GM21526 (cell line): ENCODE data around the gene MITF.

Source experiments
- ATAC-seq: cut with Tn5 transposase; IDR thresholded peaks from one replicate; pipeline ENCODE4 v1.9.1; 2021; ENCODE audit warnings: moderate library complexity; ENCODE audit not compliant: unreplicated experiment, low FRiP score

Gene MITF

GRCh38 chr3:69941439-69942176 lies 202.3 kb downstream of the MITF start:
- ATAC-seq: no peak

GRCh38 chr3:69944931-69945493 lies 205.7 kb downstream of the MITF start:
- no peak for ATAC-seq

DNA sequence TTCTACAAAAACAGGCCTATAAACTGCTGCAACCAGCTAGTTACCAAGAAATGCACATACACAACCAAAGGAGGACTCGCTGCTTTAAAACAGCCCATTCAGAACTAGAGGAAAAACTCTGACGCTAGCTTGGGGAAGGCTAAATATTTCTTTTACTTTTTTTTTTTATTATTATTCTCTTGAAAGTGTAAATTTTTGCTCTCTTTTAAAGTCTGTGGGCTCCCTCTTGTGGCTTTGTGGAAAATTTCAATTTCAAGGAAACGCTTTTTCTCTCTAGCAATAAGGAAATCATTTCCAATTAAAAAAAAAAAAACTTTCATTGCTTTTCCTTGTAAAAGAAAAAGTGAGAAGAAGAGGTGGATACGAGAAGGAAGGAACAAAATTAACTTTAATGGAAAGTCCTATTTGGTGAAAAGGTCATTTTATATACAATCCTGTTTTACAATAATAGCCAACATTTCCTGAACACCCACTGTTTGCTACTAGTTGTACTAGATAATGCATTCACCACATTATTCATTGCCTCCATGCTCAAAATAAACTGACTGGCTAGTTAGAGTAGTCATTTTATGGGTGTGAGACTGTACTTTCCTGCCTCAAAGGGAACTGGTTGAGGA lies 209.1 kb downstream of the MITF start:
- ATAC-seq: no peak

DNA sequence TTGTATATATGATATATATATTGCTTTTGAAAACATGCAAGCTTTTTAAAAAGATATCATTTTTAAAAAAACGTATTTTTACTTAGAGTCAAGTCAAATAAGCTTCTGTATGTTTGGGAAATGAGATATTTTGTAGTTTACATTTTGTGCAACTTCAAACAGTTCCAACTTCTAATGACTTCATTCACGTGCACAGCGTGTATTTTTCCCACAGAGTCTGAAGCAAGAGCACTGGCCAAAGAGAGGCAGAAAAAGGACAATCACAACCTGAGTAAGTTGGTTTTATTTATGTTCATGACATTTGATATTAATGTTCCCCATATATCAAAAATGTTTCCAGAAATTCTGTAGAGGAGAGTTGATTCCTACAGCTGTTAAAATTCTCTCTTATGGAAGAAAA lies 212.4 kb downstream of the MITF start:
- no peak for ATAC-seq

DNA sequence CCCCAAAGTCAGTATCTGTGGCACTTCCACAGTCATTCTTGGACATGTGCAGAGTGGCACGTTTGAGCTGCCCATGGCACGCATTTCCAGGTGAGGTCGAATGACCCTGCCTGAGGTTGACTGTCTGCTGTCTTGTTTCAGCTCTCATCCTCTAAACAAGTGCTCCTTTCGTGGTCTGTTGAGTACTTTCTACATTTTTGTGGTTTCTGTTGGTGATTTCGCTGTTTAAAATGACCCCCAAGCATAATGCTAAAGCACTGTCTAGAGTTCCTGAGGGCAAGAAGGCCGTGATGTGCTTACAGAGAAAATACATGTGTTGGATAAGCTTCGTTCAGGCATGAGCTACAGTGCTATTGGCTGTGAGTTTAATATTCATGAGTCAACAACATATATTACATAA lies 220.3 kb downstream of the MITF start:
- ATAC-seq: no peak

- ATAC-seq: no peak
Measured at GRCh38 chr3:69961706-69962439, 222.6 kb downstream of the MITF start.

GRCh38 chr3:69963643-69964042 lies 224.4 kb downstream of the MITF start:
- no peak for ATAC-seq

DNA sequence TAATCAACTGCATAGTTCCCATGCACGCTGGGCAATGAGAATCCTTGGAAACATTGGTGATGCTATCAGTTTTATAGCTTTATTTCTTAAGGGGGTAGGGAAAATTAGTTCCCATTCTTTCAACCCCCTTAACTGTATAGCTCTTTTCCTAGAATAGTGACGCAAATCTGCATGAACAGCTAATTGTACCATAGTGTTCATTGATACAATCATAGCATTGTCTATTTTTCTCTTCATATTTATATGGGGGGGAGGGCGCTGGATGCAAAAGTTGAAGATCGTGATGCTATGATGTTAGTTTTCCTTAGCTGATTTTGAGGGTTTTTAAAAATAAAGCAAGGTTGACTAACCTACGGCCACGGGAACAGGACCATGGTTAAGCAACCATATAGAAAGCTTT lies 227.9 kb downstream of the MITF start:
- ATAC-seq: no peak

DNA sequence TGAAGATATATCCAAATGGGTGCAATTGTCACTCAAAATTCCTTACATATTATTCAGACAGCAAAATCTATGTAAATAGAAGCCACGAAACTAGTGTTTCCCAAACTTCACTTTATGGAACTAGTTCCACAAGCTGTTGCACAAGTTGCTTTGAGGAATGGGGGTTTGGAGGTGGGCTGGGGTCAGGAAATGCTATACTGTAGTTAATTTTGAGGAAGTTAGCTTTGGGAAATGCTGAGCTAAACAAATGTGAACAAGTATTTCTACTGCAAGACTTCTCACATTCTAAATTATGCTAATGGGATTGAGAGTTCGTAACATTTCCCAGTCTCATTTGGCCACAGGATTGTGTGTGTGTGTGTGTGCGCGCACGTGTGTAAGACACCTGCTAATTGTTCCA lies 231.6 kb downstream of the MITF start:
- no peak for ATAC-seq

DNA sequence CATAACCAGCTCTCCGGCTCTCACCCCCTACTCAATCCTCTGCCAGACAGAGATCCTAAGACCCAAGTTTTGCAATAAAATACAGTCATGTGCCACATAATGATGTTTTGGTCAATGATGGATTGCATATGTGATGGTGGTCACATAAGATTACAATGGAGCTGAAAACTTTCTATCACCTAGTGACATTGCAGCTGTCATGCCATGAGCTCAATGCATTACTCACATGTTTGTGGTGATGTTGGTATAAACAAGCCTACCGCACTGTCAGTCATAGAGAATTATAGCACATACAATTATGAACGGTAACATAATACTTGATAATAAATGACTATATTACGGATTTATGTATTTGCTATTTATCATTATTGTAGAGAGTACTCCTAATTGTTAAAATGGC lies 233.4 kb downstream of the MITF start:
- no peak for ATAC-seq

DNA sequence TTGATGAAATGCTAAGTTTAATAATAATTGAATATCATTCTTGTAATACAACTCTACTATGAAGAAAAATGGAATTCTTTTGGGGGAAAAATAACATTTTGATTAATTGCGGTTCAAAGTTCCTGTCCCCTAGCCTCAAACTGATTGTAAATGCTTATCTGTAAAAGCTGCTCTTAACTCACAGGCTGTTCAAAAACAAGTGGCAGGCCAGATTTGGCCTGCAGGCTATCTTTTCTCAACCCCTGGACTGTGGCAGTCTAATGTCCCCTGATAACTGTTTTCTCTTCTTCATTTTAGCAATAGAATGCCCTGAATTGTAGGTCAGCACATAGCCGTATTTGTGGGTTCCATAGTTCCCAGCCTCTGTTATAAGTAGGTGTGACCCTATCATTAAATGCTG lies 236.8 kb downstream of the MITF start:
- ATAC-seq: no peak

GRCh38 chr3:69983546-69984265 lies 244.4 kb downstream of the MITF start:
- ATAC-seq: no peak

DNA sequence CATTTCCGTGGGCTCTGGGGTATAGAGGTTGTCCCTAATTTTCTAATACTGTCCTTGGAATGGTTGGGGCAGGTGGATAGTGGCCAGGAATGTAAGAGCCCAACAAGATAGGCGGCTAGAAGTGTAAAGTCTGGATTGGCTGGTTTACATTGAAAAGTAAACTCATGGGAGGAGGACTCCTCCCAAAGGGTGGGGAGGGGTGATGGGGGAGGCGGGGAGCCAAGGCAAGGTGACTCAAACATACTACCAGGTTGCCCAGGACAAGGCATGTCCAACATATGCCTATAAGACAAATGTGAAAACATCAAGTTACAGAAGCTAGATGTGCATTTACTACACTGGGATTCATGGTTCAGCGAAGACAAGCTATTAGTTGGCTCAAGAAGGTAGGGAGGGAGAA lies 246.0 kb downstream of the MITF start:
- no peak for ATAC-seq

- no peak for ATAC-seq
Measured at GRCh38 chr3:69986419-69986818, 247.2 kb downstream of the MITF start.

DNA sequence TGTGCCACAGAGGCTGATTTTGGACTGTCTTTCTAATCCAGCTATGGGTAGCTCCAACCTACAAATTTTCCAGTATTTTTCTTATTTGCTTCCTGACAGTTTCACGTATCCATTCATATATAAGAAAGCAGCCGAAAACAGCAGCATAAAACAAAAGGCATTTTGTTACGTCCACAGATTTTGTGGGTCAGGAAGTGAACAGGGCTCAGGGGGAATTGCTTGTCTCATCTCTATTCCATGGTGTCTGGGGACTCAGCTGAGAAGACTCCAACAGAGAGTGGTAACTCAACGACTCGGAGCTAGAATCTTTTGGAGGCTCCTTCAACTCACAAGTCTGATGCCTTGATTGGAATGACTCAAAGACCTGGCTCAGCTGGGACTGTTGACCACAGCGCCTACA lies 248.6 kb downstream of the MITF start:
- no peak for ATAC-seq

DNA sequence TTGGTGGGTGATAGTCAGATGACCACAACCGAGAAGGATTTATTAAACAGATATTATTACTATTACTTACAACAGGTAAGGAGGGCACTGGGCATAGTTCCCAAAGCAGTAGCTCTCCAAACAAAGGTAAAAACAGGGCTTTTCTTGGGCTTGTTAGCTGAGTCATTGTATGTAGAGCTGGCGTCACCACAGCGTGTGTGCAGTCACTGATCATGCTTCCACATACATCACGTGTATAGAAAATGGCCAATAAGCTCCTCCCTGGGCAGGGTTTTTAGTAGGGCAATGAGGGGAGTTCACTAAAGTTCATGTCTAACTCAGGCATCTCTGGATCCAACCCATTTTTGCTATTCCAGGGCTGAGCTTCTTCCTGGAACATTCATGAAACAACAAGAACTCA lies 254.5 kb downstream of the MITF start:
- no peak for ATAC-seq

DNA sequence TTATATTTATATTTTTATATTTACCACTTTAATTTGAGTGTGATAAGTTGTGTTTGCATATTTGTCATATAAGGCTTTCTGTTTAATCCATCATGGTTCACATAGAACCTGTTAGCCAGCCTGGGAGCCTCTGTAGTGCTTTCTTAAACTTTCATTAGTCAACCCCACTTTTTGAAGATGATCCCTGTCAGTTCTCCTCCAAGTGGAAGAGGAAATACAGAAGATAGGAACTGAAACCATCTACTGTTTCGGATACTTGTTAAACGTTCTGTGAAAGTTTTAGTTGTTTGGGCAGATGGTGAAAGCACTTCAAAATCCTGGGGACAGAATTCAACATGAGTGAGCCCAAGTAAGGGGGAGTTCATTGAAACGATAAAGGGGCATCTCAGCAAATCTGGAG lies 255.7 kb downstream of the MITF start:
- ATAC-seq: no peak

- ATAC-seq: no peak
Measured at GRCh38 chr3:69997631-69998307, 258.5 kb downstream of the MITF start.

DNA sequence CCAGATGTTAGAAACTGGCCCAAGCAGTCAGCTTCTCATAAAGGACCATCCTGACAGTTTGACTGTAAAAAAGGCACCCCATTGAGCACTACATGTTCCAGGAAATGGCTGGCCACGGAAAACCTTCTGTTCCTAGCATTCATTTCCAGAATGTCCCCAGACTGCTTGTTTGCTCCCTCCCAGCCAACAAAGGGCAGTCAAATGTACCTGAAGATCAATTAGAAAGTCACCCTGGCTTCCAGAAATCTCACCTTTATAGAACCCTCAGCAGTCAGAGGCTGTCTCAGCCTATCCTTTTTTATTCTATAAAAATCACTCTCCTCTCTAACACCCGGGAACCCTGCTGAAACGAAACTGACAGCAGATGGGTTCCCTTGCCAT lies 259.5 kb downstream of the MITF start:
- no peak for ATAC-seq
